OCI-LY1 (cell line): ENCODE data around the gene FAM221B.

Experiments
- EZH2 ChIP-seq: fragments of 200-600 bp; sonication (generic), shearing (Covaris generic); IDR thresholded peaks from 2 replicates; pipeline ENCODE4 v1.8.0; 2017; ENCODE audit warnings: borderline replicate concordance, mixed run types, mild to moderate bottlenecking, antibody characterized with exemption, low read length, moderate library complexity, mixed read lengths
- TF ChIP-seq, protein P1 (sequence below): fragments of 200-600 bp; sonication (generic), shearing (Covaris generic); IDR thresholded peaks from 2 replicates; pipeline ENCODE4 v1.5.1; 2017; ENCODE audit warnings: mild to moderate bottlenecking, antibody characterized with exemption, low read length, moderate library complexity, mixed read lengths

DNA sequence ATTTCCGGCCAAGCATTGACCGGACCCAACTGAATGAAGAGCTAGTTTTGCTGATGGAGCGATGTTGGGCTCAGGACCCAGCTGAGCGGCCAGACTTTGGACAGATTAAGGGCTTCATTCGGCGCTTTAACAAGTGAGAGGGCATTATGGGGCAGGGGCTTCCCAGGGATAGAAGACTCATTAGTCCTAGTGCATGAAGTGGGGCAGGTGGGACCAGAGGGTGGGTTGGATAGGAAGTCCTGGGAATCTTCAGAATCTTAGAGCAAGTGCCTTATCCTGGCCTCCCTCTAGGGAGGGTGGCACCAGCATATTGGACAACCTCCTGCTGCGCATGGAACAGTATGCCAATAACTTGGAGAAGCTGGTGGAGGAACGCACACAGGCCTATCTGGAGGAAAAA is 22.4 kb downstream of the FAM221B start:
- TF ChIP-seq, protein P1, sequence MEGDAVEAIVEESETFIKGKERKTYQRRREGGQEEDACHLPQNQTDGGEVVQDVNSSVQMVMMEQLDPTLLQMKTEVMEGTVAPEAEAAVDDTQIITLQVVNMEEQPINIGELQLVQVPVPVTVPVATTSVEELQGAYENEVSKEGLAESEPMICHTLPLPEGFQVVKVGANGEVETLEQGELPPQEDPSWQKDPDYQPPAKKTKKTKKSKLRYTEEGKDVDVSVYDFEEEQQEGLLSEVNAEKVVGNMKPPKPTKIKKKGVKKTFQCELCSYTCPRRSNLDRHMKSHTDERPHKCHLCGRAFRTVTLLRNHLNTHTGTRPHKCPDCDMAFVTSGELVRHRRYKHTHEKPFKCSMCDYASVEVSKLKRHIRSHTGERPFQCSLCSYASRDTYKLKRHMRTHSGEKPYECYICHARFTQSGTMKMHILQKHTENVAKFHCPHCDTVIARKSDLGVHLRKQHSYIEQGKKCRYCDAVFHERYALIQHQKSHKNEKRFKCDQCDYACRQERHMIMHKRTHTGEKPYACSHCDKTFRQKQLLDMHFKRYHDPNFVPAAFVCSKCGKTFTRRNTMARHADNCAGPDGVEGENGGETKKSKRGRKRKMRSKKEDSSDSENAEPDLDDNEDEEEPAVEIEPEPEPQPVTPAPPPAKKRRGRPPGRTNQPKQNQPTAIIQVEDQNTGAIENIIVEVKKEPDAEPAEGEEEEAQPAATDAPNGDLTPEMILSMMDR: no peak
- TF ChIP-seq EZH2: no peak
